GM19468 (cell line): ENCODE data around the gene RTL1.

Experiments used
- ATAC-seq: cut with Tn5 transposase; IDR thresholded peaks from one replicate; pipeline ENCODE4 v1.9.1; 2021; ENCODE audit warnings: mild to moderate bottlenecking, moderate library complexity, moderate number of reproducible peaks; ENCODE audit not compliant: unreplicated experiment; ENCODE audit errors: extremely low read depth

RTL1 gene

DNA sequence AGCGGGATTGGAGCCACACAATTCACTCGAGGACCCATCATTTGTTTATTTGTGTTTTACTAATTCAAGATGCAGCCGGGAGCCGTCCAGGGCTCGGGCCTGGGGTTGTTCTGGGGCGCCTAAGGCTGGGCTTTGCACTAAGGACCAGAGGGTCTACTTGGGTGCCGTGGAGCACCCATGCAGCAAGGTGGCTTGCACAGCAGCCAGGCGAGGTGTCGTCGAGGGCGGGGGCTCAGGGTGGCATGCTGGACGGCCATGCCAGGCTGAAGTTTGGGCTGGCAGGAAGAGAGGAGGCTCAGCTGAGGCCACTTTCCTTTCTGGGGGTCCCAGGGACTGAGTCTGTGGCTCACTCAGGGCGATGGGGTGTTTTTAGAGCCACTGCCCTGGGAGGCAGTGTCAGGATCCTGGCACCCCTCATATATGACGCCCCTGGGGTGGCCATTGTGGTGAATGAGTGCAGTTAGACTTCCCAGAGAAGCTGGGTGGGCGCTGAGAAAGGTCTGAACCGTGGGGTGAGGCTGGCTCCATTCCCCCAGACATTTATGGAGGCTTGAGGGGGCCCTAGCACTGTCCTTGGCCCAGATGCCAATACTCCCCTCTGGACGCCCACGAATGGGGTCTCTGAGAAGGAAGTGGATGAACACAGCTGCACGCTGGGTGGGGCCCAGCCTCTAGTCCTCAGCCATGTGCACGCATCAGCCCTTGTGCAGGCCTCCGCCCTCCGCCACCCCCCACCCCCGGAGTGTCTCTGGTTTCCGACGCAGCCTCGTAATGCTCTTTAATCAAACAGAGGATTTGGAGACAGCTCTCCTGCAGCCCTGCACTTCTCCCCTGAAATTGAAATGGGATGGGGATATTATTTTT lies 66.3 kb downstream of the RTL1 start:
- ATAC-seq = no peak

DNA sequence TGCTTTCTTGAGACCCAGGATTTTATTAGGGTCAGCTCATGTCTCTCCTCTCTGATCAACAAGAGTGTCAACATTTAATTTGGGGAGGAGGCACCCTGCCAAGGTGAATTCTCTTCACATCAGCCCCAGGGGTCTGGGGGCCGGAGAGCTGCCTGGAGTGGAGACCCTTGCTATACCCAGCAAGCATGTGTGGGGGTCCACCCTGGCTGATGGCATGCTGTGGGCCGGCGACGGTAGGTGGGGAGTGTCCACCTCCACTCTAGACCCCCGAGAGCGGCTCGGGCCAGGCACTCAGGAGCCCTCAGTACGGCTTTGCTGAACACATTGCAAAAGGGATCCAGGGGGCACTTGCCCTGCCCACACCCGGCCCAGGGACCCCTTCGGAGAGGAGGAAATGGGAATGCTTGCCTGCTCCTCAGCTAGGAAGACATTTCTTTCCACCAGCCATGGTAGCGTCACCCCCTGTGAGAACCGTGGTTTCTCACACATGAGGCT lies 67.2 kb downstream of the RTL1 start:
- ATAC-seq = no peak

DNA sequence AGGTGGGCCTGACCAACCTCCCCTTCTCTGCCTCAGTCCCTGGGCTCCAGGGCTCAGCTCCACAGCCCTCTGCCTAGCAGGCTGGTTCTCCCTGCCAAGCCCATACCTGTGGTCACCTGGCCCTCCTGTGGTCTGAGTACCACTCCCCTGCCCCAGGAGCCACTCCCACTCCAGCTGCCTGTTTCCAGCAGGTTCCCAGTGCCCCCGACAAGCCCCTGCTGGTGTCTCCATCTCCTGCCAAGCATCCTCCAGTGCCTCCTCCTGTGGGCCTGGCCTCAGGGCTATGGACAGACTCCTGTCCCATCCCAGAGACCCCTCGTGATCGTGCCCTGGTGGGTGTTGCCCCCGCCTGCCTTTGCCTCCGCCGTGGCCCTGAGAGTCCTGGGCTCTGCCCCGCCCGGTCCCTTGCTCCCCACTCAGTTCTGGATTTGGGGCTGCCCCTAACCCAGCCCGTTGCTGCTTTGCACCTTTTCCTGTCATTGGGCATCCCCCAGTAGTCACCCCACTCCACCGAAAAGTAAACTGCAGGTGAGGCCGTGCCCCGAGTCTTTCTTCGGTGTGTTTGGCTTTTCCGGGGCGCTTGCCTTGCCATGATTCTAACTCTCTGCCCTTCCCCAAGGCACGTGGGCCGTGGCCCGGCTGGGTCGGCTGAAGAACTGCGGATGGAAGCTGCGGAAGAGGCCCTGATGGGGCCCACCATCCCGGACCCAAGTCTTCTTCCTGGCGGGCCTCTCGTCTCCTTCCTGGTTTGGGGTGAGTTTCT lies 67.8 kb downstream of the RTL1 start:
- no peak for ATAC-seq

DNA sequence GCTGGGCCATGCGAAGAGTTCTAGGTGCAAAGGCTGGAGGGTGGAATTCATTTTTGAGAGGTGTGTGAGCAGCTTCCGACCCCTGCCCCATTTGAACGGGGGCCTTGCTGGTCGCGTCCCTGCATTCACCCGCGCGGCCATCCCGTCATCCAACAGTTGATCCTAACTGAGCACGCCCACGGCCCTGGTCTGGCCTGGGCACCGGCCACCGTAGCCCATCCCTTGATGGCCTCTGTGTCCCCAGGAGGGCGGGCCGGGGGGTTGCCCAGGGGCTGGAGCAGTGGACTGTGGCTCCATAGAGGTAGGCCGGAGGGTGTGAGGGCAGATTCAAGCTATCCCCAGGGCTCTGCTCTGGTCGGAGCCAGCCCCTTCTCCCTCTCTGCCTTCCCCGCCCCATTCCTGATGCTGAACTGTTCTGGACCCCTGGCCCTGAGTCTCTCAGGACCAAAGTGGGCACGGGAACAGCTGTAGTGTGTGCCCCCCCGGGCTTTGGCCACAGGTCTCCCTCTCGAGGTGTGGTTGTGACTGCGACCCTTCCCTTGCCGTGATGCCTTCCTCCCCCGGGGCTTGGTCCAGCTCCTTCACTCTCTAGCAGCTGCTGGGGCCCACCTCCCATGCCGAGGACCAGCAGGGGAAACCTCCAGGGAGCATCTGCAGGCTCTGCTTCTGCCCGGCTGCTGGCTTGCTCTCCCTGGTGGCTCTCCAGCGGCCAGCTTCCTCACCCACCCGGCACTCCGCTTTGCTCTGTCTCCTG lies 68.6 kb downstream of the RTL1 start:
- no peak for ATAC-seq

DNA sequence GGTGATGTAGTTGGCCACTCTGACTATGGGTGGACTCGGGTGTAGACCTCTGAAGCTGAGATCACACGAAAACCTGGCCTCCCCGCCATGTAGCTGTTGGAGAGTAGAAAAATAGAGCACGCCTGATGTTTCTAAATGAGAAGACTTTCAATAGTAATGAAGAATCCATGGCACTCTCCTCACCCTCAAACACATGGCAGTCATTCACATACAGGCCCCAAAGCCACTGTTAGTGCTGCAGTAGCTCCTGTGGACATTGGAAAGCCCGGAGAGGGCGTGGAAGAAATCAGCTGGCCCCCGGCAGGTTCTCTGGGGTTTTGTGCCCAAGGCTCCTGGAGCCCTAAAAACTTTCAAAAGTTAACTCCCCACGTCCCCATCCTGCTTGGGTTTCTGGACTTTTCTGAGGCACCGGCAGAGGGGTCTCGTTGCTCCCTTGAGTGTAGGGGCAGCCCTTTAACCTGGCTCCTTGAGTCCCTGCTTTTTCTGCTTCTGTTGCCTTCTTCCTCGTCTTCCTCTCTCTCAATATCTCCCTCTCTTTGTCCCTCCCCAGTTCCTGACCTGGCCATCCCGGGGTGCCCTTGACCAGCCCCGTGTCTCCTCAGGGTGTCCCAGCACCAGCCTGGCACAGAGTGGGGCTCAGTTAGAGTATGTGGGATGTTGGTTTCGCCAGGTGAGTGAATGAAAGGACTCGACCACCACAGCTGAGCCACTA lies 69.3 kb downstream of the RTL1 start:
- ATAC-seq = no peak

DNA sequence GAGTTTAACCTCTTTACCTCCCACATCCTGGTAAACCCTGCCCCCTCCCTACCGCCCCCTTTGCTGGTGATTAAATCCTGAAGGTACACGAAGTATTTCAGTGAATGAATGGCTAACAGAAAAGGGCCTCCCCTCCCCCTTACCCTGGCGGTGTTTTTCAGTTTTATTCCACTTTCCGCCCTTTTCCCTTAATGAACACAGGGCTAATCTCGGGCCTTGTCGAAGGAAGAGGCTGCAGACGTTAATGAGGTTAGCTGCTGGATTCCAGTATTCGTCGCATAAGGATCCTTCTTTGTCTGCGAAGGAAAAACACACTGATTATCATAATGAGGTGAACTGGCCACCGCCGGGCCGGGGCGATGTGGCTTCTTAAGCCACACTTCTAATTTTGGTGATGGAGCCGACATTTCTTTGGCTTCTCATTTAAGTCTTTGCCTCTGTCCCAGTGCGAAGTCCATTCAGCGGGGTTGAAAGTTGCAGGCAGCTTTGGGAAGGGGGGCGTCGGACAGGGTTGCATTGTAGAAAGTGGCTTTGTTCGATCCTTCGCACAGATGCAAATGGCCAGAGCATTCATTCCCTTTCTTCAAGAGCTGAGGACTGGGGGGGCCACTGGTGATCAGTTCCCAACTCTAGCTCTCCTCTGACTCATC lies 71.1 kb downstream of the RTL1 start:
- no peak for ATAC-seq

DNA sequence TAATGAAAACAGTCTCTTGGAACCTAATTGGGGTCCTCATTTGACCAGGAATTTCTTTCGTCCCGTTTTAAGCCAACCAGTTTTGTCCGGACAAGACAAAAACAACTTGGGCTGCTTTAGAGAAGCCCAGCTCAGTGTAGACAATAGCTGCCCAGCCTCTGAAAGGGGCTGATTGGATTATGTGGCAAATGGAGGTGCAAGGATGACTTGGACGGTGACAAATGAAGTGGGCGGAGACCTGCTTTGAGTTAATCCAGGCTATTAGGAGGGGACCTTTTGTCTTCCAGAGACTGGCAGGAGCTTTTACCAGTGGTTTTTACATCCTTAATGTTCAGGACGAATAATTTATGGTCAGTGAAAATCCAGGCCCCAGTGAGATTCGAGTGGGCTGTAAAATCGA lies 72.8 kb downstream of the RTL1 start:
- no peak for ATAC-seq
